ENCODE data around the gene HTR4. TPM values are rescaled to one million over a fixed set of nuclear protein-coding genes. Genes with fewer than 3 reads are reported as not detected.
"Not testable (repeated sequence)": the region's sequence is repeated elsewhere in the genome, so short reads cannot be mapped to it uniquely, and the experiment has no call there.

Gene HTR4
- total RNA-seq, 1 donor from 2014 or later: not detected

GRCh38 chr5:148471379-148471778, 182.9 kb downstream of the HTR4 start:
- Mint-ChIP-seq H3K4me3 (ENCODE audit: unreplicated experiment) (no peak overlapping the region), H3K27ac (ENCODE audit: unreplicated experiment) (no peak overlapping the region), H3K9me3 (ENCODE audit: unreplicated experiment) (no peaks in the 10 kb centered on the region), H3K27me3 (ENCODE audit: unreplicated experiment) (no peaks in the 10 kb centered on the region), H3K4me1 (ENCODE audit: unreplicated experiment) (no peaks in the 10 kb centered on the region), H3K36me3 (ENCODE audit: low read depth, unreplicated experiment) (no peaks in the 10 kb centered on the region)
- TF ChIP-seq CTCF (IDR thresholded peaks at IDR 0.05; ENCODE audit: unreplicated experiment): no peak
- DNase-seq (ENCODE audit: low spot score): no peak

- no peak for TF ChIP-seq CTCF (IDR thresholded peaks at IDR 0.05; ENCODE audit: unreplicated experiment)
- no peaks in the 10 kb centered on the region for H3K27me3 Mint-ChIP-seq (ENCODE audit: unreplicated experiment)
- no peak for DNase-seq (ENCODE audit: low spot score)
- no peaks in the 10 kb centered on the region for H3K4me1 Mint-ChIP-seq (ENCODE audit: unreplicated experiment)
- no peaks in the 10 kb centered on the region for H3K9me3 Mint-ChIP-seq (ENCODE audit: unreplicated experiment)
- no peak overlapping the region for H3K4me3 Mint-ChIP-seq (ENCODE audit: unreplicated experiment)
- H3K36me3 Mint-ChIP-seq (ENCODE audit: low read depth, unreplicated experiment): no peaks in the 10 kb centered on the region
- no peak overlapping the region for H3K27ac Mint-ChIP-seq (ENCODE audit: unreplicated experiment)
Observed at GRCh38 chr5:148469501-148469935, 184.8 kb downstream of the HTR4 start.

GRCh38 chr5:148468746-148469145, 185.6 kb downstream of the HTR4 start:
- not testable (repeated sequence) for H3K9me3 Mint-ChIP-seq (ENCODE audit: unreplicated experiment)

GRCh38 chr5:148467958-148468357, 186.4 kb downstream of the HTR4 start:
- no peak for TF ChIP-seq CTCF (IDR thresholded peaks at IDR 0.05; ENCODE audit: unreplicated experiment)
- H3K4me1 Mint-ChIP-seq (ENCODE audit: unreplicated experiment): no peaks in the 10 kb centered on the region
- no peaks in the 10 kb centered on the region for H3K9me3 Mint-ChIP-seq (ENCODE audit: unreplicated experiment)
- DNase-seq (ENCODE audit: low spot score): no peak
- H3K36me3 Mint-ChIP-seq (ENCODE audit: low read depth, unreplicated experiment): no peaks in the 10 kb centered on the region
- H3K4me3 Mint-ChIP-seq (ENCODE audit: unreplicated experiment): no peak overlapping the region
- no peak overlapping the region for H3K27ac Mint-ChIP-seq (ENCODE audit: unreplicated experiment)
- no peaks in the 10 kb centered on the region for H3K27me3 Mint-ChIP-seq (ENCODE audit: unreplicated experiment)

More at GRCh38 chr5:148468746-148469145, 185.6 kb downstream of the HTR4 start:
- not testable (repeated sequence) for H3K27me3 Mint-ChIP-seq (ENCODE audit: unreplicated experiment); H3K4me1 Mint-ChIP-seq (ENCODE audit: unreplicated experiment); H3K4me3 Mint-ChIP-seq (ENCODE audit: unreplicated experiment); DNase-seq (ENCODE audit: low spot score); H3K36me3 Mint-ChIP-seq (ENCODE audit: low read depth, unreplicated experiment); H3K27ac Mint-ChIP-seq (ENCODE audit: unreplicated experiment)

GRCh38 chr5:148466236-148466580, 188.1 kb downstream of the HTR4 start:
- no peak overlapping the region for H3K27ac Mint-ChIP-seq (ENCODE audit: unreplicated experiment)
- no peaks in the 10 kb centered on the region for H3K9me3 Mint-ChIP-seq (ENCODE audit: unreplicated experiment)
- H3K4me3 Mint-ChIP-seq (ENCODE audit: unreplicated experiment): no peak overlapping the region
- H3K27me3 Mint-ChIP-seq (ENCODE audit: unreplicated experiment): no peaks in the 10 kb centered on the region
- no peak for DNase-seq (ENCODE audit: low spot score)
- H3K4me1 Mint-ChIP-seq (ENCODE audit: unreplicated experiment): no peaks in the 10 kb centered on the region
- TF ChIP-seq CTCF (IDR thresholded peaks at IDR 0.05; ENCODE audit: unreplicated experiment): no peak
- H3K36me3 Mint-ChIP-seq (ENCODE audit: low read depth, unreplicated experiment): no peaks in the 10 kb centered on the region
